ENCODE measurements around the gene DNAH10.
"Not testable (repeated sequence)": the region's sequence is repeated elsewhere in the genome, so short reads cannot be mapped to it uniquely, and the experiment has no call there.

DNAH10 gene

GRCh38 chr12:123782997-123783792 lies 21.1 kb downstream of the DNAH10 start:
- no peak for ATAC-seq (replicated peaks)
- Mint-ChIP-seq H3K9me3 (no peaks in the 10 kb centered on the region), H3K4me1 (ENCODE audit: low read depth in 2 of 2) (no peaks in the 10 kb centered on the region), H3K4me3 (no peak overlapping the region), H3K36me3 (ENCODE audit: insufficient read depth) (no peaks in the 10 kb centered on the region), H3K27me3 (peaks cover 2 to 11% of the 10 kb centered on the region in 2 donors), H3K27ac (no peak overlapping the region)
- DNase-seq, result no peak

- peaks cover 3% of the 10 kb centered on the region for H3K36me3 Mint-ChIP-seq (ENCODE audit: insufficient read depth)
- DNase-seq (no peak), ATAC-seq (replicated peaks) (no peak)
- no peak overlapping the region for H3K4me3 Mint-ChIP-seq
- peaks cover 4 to 8% of the 10 kb centered on the region in 2 donors for H3K27me3 Mint-ChIP-seq
- H3K4me1 Mint-ChIP-seq (ENCODE audit: low read depth in 2 of 2), result no peaks in the 10 kb centered on the region
- no peaks in the 10 kb centered on the region for H3K9me3 Mint-ChIP-seq
- H3K27ac Mint-ChIP-seq, result no peak overlapping the region
Measured at GRCh38 chr12:123787466-123787865, 25.4 kb downstream of the DNAH10 start.

GRCh38 chr12:123788541-123788940 lies 26.4 kb downstream of the DNAH10 start:
- Mint-ChIP-seq H3K4me3 (no peak overlapping the region), H3K27ac (no peak overlapping the region), H3K27me3 (peaks cover 0 to 4% of the 10 kb centered on the region in 2 donors), H3K4me1 (ENCODE audit: low read depth in 2 of 2) (no peaks in the 10 kb centered on the region), H3K9me3 (no peaks in the 10 kb centered on the region), H3K36me3 (ENCODE audit: insufficient read depth) (peaks cover 3% of the 10 kb centered on the region)
- DNase-seq (no peak), ATAC-seq (replicated peaks) (no peak)

- H3K27ac Mint-ChIP-seq; H3K9me3 Mint-ChIP-seq; DNase-seq; H3K27me3 Mint-ChIP-seq; H3K4me3 Mint-ChIP-seq; H3K4me1 Mint-ChIP-seq (ENCODE audit: low read depth in 2 of 2); ATAC-seq (replicated peaks); H3K36me3 Mint-ChIP-seq (ENCODE audit: insufficient read depth): not testable (repeated sequence)
Measured at GRCh38 chr12:123789422-123789821, 27.3 kb downstream of the DNAH10 start.

- peaks cover 0 to 4% of the 10 kb centered on the region in 2 donors for H3K27me3 Mint-ChIP-seq
- no peak overlapping the region for H3K4me3 Mint-ChIP-seq
- no peaks in the 10 kb centered on the region for H3K4me1 Mint-ChIP-seq (ENCODE audit: low read depth in 2 of 2)
- no peaks in the 10 kb centered on the region for H3K9me3 Mint-ChIP-seq
- no peak overlapping the region for H3K27ac Mint-ChIP-seq
- DNase-seq, result no peak
- peaks cover 3% of the 10 kb centered on the region for H3K36me3 Mint-ChIP-seq (ENCODE audit: insufficient read depth)
- ATAC-seq (replicated peaks), result no peak
Measured at GRCh38 chr12:123790905-123791467, 28.9 kb downstream of the DNAH10 start.

- DNase-seq, result no peak
- Mint-ChIP-seq H3K36me3 (ENCODE audit: insufficient read depth) (peaks cover 3% of the 10 kb centered on the region), H3K27me3 (peaks cover under 1 to 3% of the 10 kb centered on the region in 2 donors), H3K4me3 (no peak overlapping the region), H3K9me3 (no peaks in the 10 kb centered on the region), H3K27ac (no peak overlapping the region), H3K4me1 (ENCODE audit: low read depth in 2 of 2) (no peaks in the 10 kb centered on the region)
- ATAC-seq (replicated peaks), result no peak
Measured at GRCh38 chr12:123794027-123794426, 31.9 kb downstream of the DNAH10 start.

GRCh38 chr12:123798518-123798917 lies 36.4 kb downstream of the DNAH10 start:
- no peak overlapping the region for H3K27ac Mint-ChIP-seq
- no peaks in the 10 kb centered on the region for H3K9me3 Mint-ChIP-seq
- H3K4me1 Mint-ChIP-seq (ENCODE audit: low read depth in 2 of 2), result no peaks in the 10 kb centered on the region

GRCh38 chr12:123799227-123799626 lies 37.1 kb downstream of the DNAH10 start:
- H3K9me3 Mint-ChIP-seq, result no peaks in the 10 kb centered on the region
- no peak for ATAC-seq (replicated peaks)
- H3K4me3 Mint-ChIP-seq, result no peak overlapping the region
- DNase-seq, result no peak
- no peak overlapping the region for H3K27ac Mint-ChIP-seq
- H3K27me3 Mint-ChIP-seq, result peaks cover 4 to 10% of the 10 kb centered on the region in 2 donors
- H3K36me3 Mint-ChIP-seq (ENCODE audit: insufficient read depth), result no peaks in the 10 kb centered on the region
- no peaks in the 10 kb centered on the region for H3K4me1 Mint-ChIP-seq (ENCODE audit: low read depth in 2 of 2)

More at GRCh38 chr12:123798518-123798917, 36.4 kb downstream of the DNAH10 start:
- H3K27me3 Mint-ChIP-seq, result peaks cover 4 to 10% of the 10 kb centered on the region in 2 donors
- DNase-seq (no peak), ATAC-seq (replicated peaks) (no peak)
- H3K36me3 Mint-ChIP-seq (ENCODE audit: insufficient read depth), result no peaks in the 10 kb centered on the region
- no peak overlapping the region for H3K4me3 Mint-ChIP-seq

- H3K27ac Mint-ChIP-seq, result no peak overlapping the region
- H3K27me3 Mint-ChIP-seq, result peaks cover 4 to 10% of the 10 kb centered on the region in 2 donors
- no peaks in the 10 kb centered on the region for H3K9me3 Mint-ChIP-seq
- H3K36me3 Mint-ChIP-seq (ENCODE audit: insufficient read depth), result no peaks in the 10 kb centered on the region
- no peak overlapping the region for H3K4me3 Mint-ChIP-seq
- DNase-seq, result no peak
- no peak for ATAC-seq (replicated peaks)
- no peaks in the 10 kb centered on the region for H3K4me1 Mint-ChIP-seq (ENCODE audit: low read depth in 2 of 2)
Measured at GRCh38 chr12:123801573-123802178, 39.6 kb downstream of the DNAH10 start.

GRCh38 chr12:123805173-123805572 lies 43.1 kb downstream of the DNAH10 start:
- DNase-seq (no peak), ATAC-seq (replicated peaks) (no peak)
- H3K36me3 Mint-ChIP-seq (ENCODE audit: insufficient read depth), result no peaks in the 10 kb centered on the region
- no peak overlapping the region for H3K4me3 Mint-ChIP-seq
- H3K27me3 Mint-ChIP-seq, result peaks cover 21 to 32% of the 10 kb centered on the region in 2 donors
- no peaks in the 10 kb centered on the region for H3K4me1 Mint-ChIP-seq (ENCODE audit: low read depth in 2 of 2)
- H3K9me3 Mint-ChIP-seq, result no peaks in the 10 kb centered on the region
- H3K27ac Mint-ChIP-seq, result no peak overlapping the region

GRCh38 chr12:123807002-123807401 lies 44.9 kb downstream of the DNAH10 start:
- peaks cover 23 to 37% of the 10 kb centered on the region in 2 donors for H3K27me3 Mint-ChIP-seq
- ATAC-seq (replicated peaks) (no peak), DNase-seq (no peak)
- no peaks in the 10 kb centered on the region for H3K9me3 Mint-ChIP-seq
- no peaks in the 10 kb centered on the region for H3K36me3 Mint-ChIP-seq (ENCODE audit: insufficient read depth)
- H3K4me3 Mint-ChIP-seq, result no peak overlapping the region
- H3K27ac Mint-ChIP-seq, result no peak overlapping the region
- no peaks in the 10 kb centered on the region for H3K4me1 Mint-ChIP-seq (ENCODE audit: low read depth in 2 of 2)

GRCh38 chr12:123807670-123808069 lies 45.6 kb downstream of the DNAH10 start:
- H3K4me3 Mint-ChIP-seq, result no peak overlapping the region
- ATAC-seq (replicated peaks) (no peak), DNase-seq (no peak)
- H3K9me3 Mint-ChIP-seq, result no peaks in the 10 kb centered on the region
- H3K36me3 Mint-ChIP-seq (ENCODE audit: insufficient read depth), result no peaks in the 10 kb centered on the region
- H3K27me3 Mint-ChIP-seq, result peaks cover 25 to 43% of the 10 kb centered on the region in 2 donors
- H3K27ac Mint-ChIP-seq, result no peak overlapping the region
- H3K4me1 Mint-ChIP-seq (ENCODE audit: low read depth in 2 of 2), result no peaks in the 10 kb centered on the region

- Mint-ChIP-seq H3K27ac (no peak overlapping the region), H3K27me3 (peaks cover 30 to 47% of the 10 kb centered on the region in 2 donors)
- no peak for DNase-seq
Measured at GRCh38 chr12:123808167-123808566, 46.1 kb downstream of the DNAH10 start.

GRCh38 chr12:123813349-123813748 lies 51.2 kb downstream of the DNAH10 start:
- DNase-seq (no peak), ATAC-seq (replicated peaks) (no peak)
- Mint-ChIP-seq H3K9me3 (no peaks in the 10 kb centered on the region), H3K27me3 (peaks cover 32% of the 10 kb centered on the region in 2 donors), H3K27ac (no peak overlapping the region), H3K4me1 (ENCODE audit: low read depth in 2 of 2) (no peaks in the 10 kb centered on the region), H3K4me3 (no peak overlapping the region), H3K36me3 (ENCODE audit: insufficient read depth) (no peaks in the 10 kb centered on the region)

More at GRCh38 chr12:123808167-123808566, 46.1 kb downstream of the DNAH10 start:
- H3K4me1 Mint-ChIP-seq (ENCODE audit: low read depth in 2 of 2), result no peaks in the 10 kb centered on the region
- no peak overlapping the region for H3K4me3 Mint-ChIP-seq
- no peak for ATAC-seq (replicated peaks)
- H3K36me3 Mint-ChIP-seq (ENCODE audit: insufficient read depth), result no peaks in the 10 kb centered on the region
- H3K9me3 Mint-ChIP-seq, result no peaks in the 10 kb centered on the region

Measured in effector memory CD8-positive, alpha-beta T cell (primary cell).